Measurements from ENCODE around the gene FAM186B. TPM values are rescaled to one million over a fixed set of nuclear protein-coding genes. Genes with fewer than 3 reads are reported as not detected.
A peak's percentile ranks its signal among the peaks of the same experiment; 100 is the strongest.

The FAM186B gene
- total and polyA plus RNA-seq, 2 donors (not counting 1 experiment from before 2014, with no cell fraction given), result 0.10 to 0.33 TPM

DNA sequence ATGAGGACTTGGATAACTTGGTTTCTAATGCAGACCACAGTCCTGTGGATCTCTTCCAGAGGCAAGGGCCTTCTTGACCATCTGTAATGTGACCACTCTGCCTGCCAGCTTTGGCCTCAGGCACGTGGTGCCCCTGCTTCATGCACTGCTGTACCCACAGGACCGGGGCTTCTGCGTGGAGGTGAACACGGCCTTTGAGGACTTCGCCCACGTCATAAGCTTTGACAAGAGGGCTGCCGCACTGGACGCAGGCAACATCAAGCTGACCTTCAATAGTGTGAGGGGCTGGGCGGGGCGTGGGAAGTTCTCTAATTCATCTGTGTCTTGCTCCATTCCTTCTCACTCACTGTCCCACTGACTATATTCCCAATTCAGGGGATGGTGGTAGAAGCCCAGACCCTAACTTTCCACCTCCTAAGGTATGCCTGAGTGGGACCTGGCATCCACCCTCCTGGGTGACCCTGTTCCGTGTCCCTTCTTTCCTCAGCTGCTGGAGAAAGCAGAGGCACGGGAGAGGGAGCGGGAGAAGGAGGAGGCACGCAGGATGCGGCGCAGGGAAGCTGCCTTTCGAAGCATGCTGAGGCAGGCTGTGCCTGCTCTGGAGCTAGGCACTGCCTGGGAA lies 36.4 kb upstream of the FAM186B start:
- peaks cover 13% of the 10 kb centered on the region for H3K36me3 ChIP-seq (ENCODE audit: control insufficient read depth, insufficient read depth, low read length)
- no peak overlapping the region for H3K9ac ChIP-seq (ENCODE audit: insufficient read depth, low read length)
- no peak overlapping the region for H3K4me2 ChIP-seq (ENCODE audit: extremely low read depth, insufficient read depth, low read length)
- no peaks in the 10 kb centered on the region for H3K27me3 ChIP-seq (ENCODE audit: control insufficient read depth, insufficient read depth, low read length)
- no peaks in the 10 kb centered on the region for H3K79me2 ChIP-seq (ENCODE audit: control insufficient read depth, insufficient read depth, low read length)
- no peak overlapping the region for H2AFZ ChIP-seq (ENCODE audit: low read length)
- no peak for DNase-seq (ENCODE audit: low read depth in 2 of 2)
- no peak overlapping the region for H3K27ac ChIP-seq (ENCODE audit: insufficient read depth, low read length)
- peaks cover 2% of the 10 kb centered on the region for H3K4me1 ChIP-seq (ENCODE audit: control insufficient read depth, extremely low read depth, insufficient read depth, low read length)
- TF ChIP-seq, protein P1, sequence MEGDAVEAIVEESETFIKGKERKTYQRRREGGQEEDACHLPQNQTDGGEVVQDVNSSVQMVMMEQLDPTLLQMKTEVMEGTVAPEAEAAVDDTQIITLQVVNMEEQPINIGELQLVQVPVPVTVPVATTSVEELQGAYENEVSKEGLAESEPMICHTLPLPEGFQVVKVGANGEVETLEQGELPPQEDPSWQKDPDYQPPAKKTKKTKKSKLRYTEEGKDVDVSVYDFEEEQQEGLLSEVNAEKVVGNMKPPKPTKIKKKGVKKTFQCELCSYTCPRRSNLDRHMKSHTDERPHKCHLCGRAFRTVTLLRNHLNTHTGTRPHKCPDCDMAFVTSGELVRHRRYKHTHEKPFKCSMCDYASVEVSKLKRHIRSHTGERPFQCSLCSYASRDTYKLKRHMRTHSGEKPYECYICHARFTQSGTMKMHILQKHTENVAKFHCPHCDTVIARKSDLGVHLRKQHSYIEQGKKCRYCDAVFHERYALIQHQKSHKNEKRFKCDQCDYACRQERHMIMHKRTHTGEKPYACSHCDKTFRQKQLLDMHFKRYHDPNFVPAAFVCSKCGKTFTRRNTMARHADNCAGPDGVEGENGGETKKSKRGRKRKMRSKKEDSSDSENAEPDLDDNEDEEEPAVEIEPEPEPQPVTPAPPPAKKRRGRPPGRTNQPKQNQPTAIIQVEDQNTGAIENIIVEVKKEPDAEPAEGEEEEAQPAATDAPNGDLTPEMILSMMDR (conservative IDR thresholded peaks at IDR 0.05 in 1 of 2, IDR thresholded peaks at IDR 0.05 in 1 of 2; ENCODE audit: low read depth in 1 of 2, low read length in 2 of 2), result no peak
- TF ChIP-seq EZH2 (IDR thresholded peaks at IDR 0.05; ENCODE audit: low read length, missing control alignments), result no peak
- no peaks in the 10 kb centered on the region for H3K9me3 ChIP-seq (ENCODE audit: control insufficient read depth, insufficient read depth, low read depth, low read length)
- H4K20me1 ChIP-seq (ENCODE audit: control insufficient read depth, extremely low read depth, insufficient read depth, low read length), result no peaks in the 10 kb centered on the region
- H3K4me3 ChIP-seq (replicated peaks in 1 of 4; ENCODE audit: control extremely low read depth in 1 of 4, insufficient read depth in 1 of 4, low read depth in 3 of 4, low read length in 4 of 4), result no peak overlapping the region

DNA sequence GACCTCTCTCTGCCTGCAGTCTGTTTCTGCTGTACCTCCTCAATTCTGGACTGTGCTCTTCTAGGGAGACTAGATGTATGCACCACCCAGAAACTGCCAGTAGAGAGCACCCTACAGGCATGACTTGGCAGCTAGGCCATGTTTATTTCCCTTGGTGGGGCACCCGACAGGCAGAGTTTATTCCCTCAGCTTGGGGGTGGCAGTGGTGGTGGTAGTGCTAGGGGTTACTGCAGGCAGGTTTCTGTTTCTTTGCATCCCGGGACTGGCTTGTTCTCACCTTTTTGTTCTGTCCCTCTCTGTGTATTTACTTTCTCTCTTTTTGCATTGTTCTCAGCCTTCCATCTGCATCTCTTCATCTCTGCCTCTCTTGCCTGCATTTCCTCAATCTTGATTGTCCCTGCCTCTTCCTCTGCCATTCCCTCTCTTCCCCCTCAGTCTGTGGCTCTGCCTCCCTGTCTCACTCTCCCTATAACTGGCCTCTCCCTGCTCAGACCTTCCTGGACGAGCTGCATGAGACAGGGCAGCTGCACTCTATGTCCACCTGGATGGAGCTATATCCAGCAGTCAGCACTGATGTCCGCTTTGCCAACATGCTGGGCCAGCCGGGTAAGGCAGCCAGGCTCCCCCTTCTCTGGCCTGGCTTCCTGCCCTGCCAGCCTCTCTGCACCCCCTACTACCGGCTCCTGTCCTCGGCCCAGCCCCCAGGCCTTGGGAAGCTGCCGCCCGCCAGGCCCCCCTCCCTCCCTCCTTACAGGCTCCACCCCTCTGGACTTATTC lies 31.7 kb upstream of the FAM186B start:
- no peaks in the 10 kb centered on the region for H4K20me1 ChIP-seq (ENCODE audit: control insufficient read depth, extremely low read depth, insufficient read depth, low read length)
- no peak overlapping the region for H3K9ac ChIP-seq (ENCODE audit: insufficient read depth, low read length)
- no peaks in the 10 kb centered on the region for H3K36me3 ChIP-seq (ENCODE audit: control insufficient read depth, insufficient read depth, low read length)
- H3K4me1 ChIP-seq (ENCODE audit: control insufficient read depth, extremely low read depth, insufficient read depth, low read length), result peaks cover 2% of the 10 kb centered on the region
- no peaks in the 10 kb centered on the region for H3K27me3 ChIP-seq (ENCODE audit: control insufficient read depth, insufficient read depth, low read length)
- no peak overlapping the region for H3K4me2 ChIP-seq (ENCODE audit: extremely low read depth, insufficient read depth, low read length)
- H3K27ac ChIP-seq (ENCODE audit: insufficient read depth, low read length), result no peak overlapping the region
- H2AFZ ChIP-seq (ENCODE audit: low read length), result no peak overlapping the region
- no peaks in the 10 kb centered on the region for H3K79me2 ChIP-seq (ENCODE audit: control insufficient read depth, insufficient read depth, low read length)
- TF ChIP-seq, protein P1 (conservative IDR thresholded peaks at IDR 0.05 in 1 of 2, IDR thresholded peaks at IDR 0.05 in 1 of 2; ENCODE audit: low read depth in 1 of 2, low read length in 2 of 2), result peak; percentile 78 to 90
- TF ChIP-seq EZH2 (IDR thresholded peaks at IDR 0.05; ENCODE audit: low read length, missing control alignments), result no peak
- H3K9me3 ChIP-seq (ENCODE audit: control insufficient read depth, insufficient read depth, low read depth, low read length), result no peaks in the 10 kb centered on the region
- H3K4me3 ChIP-seq (replicated peaks in 1 of 4; ENCODE audit: control extremely low read depth in 1 of 4, insufficient read depth in 1 of 4, low read depth in 3 of 4, low read length in 4 of 4), result no peak overlapping the region
- peak; percentile 64 to 77 for DNase-seq (ENCODE audit: low read depth in 2 of 2)

DNA sequence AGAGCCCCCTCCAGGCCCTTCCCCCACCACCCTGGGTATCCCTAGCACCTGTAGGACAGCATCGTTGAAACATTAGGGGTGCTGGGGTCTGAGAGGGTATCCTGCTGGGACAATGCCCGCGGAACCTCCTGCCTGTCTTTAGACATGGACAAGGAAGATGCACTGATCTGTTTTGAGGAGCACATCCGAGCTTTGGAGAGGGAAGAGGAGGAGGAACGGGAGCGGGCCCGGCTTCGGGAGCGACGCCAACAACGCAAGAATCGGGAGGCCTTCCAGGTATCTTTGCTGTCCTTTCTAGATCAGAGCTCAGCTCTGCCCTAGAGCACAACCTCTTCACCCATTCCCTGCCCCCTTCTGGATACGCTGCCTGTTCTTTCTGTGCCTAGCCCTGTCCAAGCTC lies 31.1 kb upstream of the FAM186B start:
- no peak overlapping the region for H3K27ac ChIP-seq (ENCODE audit: insufficient read depth, low read length)
- no peak overlapping the region for H3K4me3 ChIP-seq (replicated peaks in 1 of 4; ENCODE audit: control extremely low read depth in 1 of 4, insufficient read depth in 1 of 4, low read depth in 3 of 4, low read length in 4 of 4)
- H3K9me3 ChIP-seq (ENCODE audit: control insufficient read depth, insufficient read depth, low read depth, low read length), result no peaks in the 10 kb centered on the region
- H3K9ac ChIP-seq (ENCODE audit: insufficient read depth, low read length), result no peak overlapping the region
- DNase-seq (ENCODE audit: low read depth in 2 of 2), result no peak
- H3K4me1 ChIP-seq (ENCODE audit: control insufficient read depth, extremely low read depth, insufficient read depth, low read length), result peaks cover 2% of the 10 kb centered on the region
- no peaks in the 10 kb centered on the region for H3K36me3 ChIP-seq (ENCODE audit: control insufficient read depth, insufficient read depth, low read length)
- H3K79me2 ChIP-seq (ENCODE audit: control insufficient read depth, insufficient read depth, low read length), result no peaks in the 10 kb centered on the region
- no peaks in the 10 kb centered on the region for H3K27me3 ChIP-seq (ENCODE audit: control insufficient read depth, insufficient read depth, low read length)
- no peak for TF ChIP-seq EZH2 (IDR thresholded peaks at IDR 0.05; ENCODE audit: low read length, missing control alignments)
- TF ChIP-seq, protein P1 (conservative IDR thresholded peaks at IDR 0.05 in 1 of 2, IDR thresholded peaks at IDR 0.05 in 1 of 2; ENCODE audit: low read depth in 1 of 2, low read length in 2 of 2), result no peak
- H4K20me1 ChIP-seq (ENCODE audit: control insufficient read depth, extremely low read depth, insufficient read depth, low read length), result no peaks in the 10 kb centered on the region
- H2AFZ ChIP-seq (ENCODE audit: low read length), result no peak overlapping the region
- H3K4me2 ChIP-seq (ENCODE audit: extremely low read depth, insufficient read depth, low read length), result no peak overlapping the region

Measured in fibroblast of lung (primary cell).